ENCODE data around the gene BORCS5.
"Not testable (repeated sequence)": the region's sequence is repeated elsewhere in the genome, so short reads cannot be mapped to it uniquely, and the experiment has no call there.

The BORCS5 gene

GRCh38 chr12:12396694-12397093 lies 39.8 kb downstream of the BORCS5 start:
- no peak for DNase-seq

- no peak for DNase-seq
These were observed 40.3 kb downstream of the BORCS5 start for GRCh38 chr12:12397184-12397583.

GRCh38 chr12:12398026-12398859 lies 41.4 kb downstream of the BORCS5 start:
- DNase-seq, result no peak

GRCh38 chr12:12399161-12399560 lies 42.3 kb downstream of the BORCS5 start:
- no peak for DNase-seq

DNA sequence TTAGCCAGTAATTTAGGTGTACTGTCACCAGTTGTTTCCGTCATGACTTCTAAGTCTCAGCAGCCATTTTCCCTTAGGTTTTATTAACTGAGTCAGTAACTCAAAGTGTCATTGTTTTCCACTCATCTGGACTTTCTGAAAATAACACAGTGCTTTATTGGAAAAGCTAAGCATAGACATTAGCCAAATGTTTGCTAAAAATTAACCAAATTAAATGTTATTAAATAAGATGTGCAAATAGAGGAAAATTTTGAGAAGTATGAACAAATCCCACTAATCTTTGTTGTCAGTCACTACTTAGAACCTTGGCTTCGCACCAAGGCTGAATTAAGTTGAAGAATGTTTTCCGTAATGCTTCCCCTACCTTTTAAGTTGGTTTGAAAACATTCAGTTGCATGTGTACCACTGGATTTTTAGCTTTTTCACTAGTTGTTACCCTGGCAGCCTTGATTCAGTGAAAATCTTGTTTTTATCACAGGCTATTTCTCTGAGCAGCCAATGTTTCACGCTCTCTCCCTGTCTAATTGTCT lies 43.0 kb downstream of the BORCS5 start:
- no peak for DNase-seq

DNA sequence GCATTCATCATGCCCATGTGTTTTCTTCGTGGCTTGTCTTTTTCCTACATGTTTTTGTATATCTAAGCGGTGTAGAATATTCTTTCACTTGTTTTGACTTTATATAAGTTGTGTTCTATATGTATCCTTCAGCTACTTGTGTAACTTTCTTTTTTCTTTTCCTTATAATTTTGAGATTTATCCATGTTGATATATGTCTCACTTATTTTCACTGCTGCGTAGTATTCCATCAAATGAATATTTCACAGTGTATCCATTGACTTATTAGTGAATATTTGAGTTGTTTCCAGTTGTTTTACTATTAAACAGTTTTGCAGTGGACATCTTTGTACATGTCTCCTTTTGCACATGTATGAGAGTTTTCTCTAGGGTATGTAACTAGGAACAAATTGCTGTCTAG lies 43.9 kb downstream of the BORCS5 start:
- DNase-seq, result no peak

GRCh38 chr12:12403264-12404248 lies 46.7 kb downstream of the BORCS5 start:
- DNase-seq, result no peak

GRCh38 chr12:12404297-12404696 lies 47.4 kb downstream of the BORCS5 start:
- no peak for DNase-seq

DNA sequence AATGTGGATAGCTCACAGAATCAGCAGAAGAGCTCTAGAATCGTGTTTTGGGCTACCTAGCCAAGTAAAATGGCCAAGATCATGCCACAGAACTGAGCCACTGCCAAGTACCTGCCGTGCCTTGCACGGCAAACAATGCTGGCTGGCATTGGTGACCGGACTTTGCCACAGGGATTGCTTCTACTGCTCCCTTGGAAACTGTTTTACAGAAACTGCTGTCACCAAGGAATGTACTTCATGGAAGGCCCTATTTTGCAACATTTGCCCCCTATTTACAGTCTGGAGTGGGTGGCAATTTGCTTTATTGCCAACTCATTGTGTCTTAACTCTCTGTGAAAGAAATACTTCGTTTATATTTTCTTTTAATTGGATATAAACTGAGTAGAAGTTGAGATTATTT lies 49.0 kb downstream of the BORCS5 start:
- DNase-seq, result no peak

- DNase-seq, result no peak
These were observed 49.9 kb downstream of the BORCS5 start for GRCh38 chr12:12406762-12407161.

GRCh38 chr12:12408265-12408690 lies 51.4 kb downstream of the BORCS5 start:
- no peak for DNase-seq

GRCh38 chr12:12409337-12409736 lies 52.5 kb downstream of the BORCS5 start:
- DNase-seq, result not testable (repeated sequence)

DNA sequence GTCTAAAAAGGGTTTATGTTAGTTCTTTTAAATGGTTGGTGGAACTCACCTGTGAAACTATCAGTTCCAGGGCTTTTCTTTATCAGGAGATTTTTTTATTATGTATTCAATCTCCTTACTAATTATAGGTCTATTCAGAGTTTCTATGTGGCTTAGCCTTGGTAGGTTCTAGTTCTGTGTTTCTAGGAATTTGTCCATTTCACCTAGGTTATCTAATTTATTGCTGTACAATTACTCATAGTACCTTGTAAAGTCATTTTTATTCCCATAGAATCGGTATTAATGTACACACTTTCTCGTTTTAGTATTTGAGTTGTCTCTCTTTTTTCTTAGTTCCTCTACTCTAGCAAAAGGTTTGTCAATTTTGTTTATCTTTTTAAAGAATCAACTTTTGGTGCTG lies 59.0 kb downstream of the BORCS5 start:
- DNase-seq, result no peak

- DNase-seq, result not testable (repeated sequence)
These were observed 62.3 kb downstream of the BORCS5 start for GRCh38 chr12:12419165-12419564.

DNA sequence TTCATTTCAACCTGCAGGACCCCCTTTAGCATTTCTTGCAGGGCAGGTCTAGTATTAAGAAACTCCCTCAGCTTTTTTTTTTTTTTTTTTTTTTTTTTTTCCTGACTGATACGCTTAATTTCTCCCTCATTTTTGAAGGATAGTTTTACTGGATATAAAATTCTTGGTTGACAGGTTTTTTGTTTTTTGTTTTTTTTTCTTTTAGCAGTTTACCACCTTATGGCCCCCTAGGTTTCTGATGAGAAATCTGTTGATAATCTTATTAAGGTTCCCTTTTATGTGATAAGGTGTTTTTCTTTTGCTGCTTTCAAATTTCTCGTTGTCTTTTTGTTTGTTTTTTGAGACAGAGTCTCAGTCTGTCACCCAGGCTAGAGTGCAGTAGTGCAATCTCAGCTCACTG lies 66.5 kb downstream of the BORCS5 start:
- no peak for DNase-seq

DNA sequence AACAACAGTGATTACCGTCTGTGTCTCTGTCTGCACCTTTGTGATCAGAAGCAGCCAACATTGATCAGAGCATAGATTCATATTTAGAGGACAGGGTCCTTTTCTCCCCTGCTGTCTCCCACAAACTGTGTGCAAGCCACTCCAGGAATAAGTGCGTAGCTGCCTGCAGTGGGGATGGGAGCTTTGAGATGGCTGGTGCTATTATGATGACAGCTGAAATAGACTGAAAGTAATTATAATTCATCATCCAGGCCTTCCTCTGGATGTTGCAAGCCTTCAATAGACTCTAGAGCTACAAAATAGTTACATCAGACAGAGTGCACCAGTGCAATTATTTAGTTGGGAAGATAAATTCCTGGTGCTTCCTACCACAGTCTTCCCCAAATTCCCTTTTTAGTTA lies 68.1 kb downstream of the BORCS5 start:
- no peak for DNase-seq

DNA sequence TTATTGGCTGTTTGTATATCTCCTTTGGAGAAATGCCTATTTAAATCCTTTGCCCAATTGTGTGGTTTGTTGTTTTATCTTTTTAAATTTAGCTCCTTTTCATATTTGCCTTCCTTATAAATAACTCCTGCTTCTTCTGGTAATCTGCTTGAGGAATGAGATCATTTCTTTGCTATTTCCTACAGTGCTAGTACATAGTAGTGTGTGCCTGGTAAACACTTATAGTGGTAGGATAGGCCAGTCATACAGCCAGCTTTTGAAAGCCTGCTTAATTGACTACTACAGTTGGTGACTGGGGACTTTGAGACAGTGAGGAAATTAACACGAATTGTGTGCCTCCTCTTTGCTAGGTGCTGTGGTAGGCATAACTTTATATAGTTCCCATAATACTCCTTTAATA lies 68.7 kb downstream of the BORCS5 start:
- no peak for DNase-seq

DNA sequence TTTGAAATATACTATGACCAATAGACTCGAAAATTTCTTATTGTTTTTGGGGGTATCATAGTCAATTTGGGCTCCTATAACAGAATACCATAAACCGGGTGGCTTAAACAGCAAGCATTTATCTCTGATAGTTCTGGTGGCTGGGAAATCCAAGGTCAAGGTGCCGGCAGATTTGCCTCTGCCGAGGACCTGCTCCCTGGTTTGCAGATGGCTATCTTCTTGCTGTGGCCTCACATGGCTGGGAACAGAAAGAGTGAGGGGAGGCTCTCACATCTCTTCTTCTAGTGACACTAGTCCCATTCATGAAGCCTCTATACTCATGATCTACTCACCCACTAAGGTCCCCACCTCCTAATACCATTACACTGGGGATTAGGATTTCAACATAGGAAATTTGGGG lies 70.7 kb downstream of the BORCS5 start:
- no peak for DNase-seq

GRCh38 chr12:12428047-12428446 lies 71.2 kb downstream of the BORCS5 start:
- DNase-seq, result no peak

- DNase-seq, result peak; percentile 32
These were observed 72.2 kb downstream of the BORCS5 start for GRCh38 chr12:12428961-12429657.

DNA sequence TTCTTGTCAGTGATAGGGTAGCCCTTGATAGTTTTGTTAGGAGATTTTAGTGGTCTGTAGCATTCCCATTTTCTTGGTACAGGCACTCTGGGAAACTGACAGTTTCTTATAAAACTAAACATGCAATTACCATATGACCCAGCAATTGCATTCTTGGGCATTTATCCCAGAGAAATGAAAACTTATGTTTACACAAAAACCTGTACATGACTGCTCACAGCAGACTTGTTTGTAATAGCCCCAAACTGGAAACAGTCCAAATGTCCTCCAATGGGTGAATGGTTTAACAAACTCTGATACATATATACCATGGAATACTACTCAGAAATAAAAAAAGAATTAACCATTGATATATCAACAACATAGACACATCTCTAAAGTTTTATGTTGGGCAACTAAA lies 75.5 kb downstream of the BORCS5 start:
- DNase-seq, result no peak

GRCh38 chr12:12433203-12433731 lies 76.4 kb downstream of the BORCS5 start:
- DNase-seq, result no peak
